Esophagus muscularis mucosa (tissue), 4 donors: Measurements from ENCODE around the gene SERINC2.

Experiments
- EP300 ChIP-seq: sonication (generic); formaldehyde crosslinking; IDR thresholded peaks from one replicate; pipeline ENCODE4 v1.6.1; 2017; ENCODE audit warnings: antibody characterized with exemption
- POLR2A ChIP-seq: fragments of 450-650 bp; IDR thresholded peaks from one replicate; pipeline ENCODE4 v1.6.1; 2017; ENCODE audit warnings: antibody characterized with exemption, moderate library complexity, mild to moderate bottlenecking, low read depth
- POLR2AphosphoS5 ChIP-seq, 2 donors: sonication (generic); formaldehyde crosslinking; IDR thresholded peaks; one replicate each; pipeline ENCODE4 v1.6.1; 2017; ENCODE audit warnings: antibody characterized with exemption in 2 of 2
- TF ChIP-seq, protein P1 (sequence below), 3 experiments: fragments of 200-600 bp in 2 of 3; fragments of 450-650 bp in 1 of 3; sonication (generic) in 2 of 3; IDR thresholded peaks; one replicate each; pipeline ENCODE4 v1.5.1; 2017 to 2019; ENCODE audit warnings: antibody characterized with exemption in 3 of 3, mild to moderate bottlenecking in 2 of 3, moderate library complexity in 1 of 3

DNA sequence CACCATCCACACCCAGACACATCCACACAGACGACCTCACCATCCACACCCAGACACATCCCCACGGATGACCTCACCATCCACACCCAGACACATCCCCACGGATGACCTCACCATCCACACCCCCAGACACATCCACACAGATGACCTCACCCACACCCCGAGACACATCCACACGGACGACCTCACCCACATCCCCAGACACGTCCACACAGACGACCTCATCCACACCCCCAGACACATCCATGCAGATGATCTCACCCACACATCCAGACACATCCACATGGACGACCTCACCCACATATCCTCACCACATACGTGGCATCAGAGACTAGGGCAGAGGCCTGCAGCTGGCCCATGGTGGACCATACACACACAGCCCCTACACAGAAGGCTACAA, 25.4 kb upstream of the SERINC2 start:
- TF ChIP-seq, protein P1, sequence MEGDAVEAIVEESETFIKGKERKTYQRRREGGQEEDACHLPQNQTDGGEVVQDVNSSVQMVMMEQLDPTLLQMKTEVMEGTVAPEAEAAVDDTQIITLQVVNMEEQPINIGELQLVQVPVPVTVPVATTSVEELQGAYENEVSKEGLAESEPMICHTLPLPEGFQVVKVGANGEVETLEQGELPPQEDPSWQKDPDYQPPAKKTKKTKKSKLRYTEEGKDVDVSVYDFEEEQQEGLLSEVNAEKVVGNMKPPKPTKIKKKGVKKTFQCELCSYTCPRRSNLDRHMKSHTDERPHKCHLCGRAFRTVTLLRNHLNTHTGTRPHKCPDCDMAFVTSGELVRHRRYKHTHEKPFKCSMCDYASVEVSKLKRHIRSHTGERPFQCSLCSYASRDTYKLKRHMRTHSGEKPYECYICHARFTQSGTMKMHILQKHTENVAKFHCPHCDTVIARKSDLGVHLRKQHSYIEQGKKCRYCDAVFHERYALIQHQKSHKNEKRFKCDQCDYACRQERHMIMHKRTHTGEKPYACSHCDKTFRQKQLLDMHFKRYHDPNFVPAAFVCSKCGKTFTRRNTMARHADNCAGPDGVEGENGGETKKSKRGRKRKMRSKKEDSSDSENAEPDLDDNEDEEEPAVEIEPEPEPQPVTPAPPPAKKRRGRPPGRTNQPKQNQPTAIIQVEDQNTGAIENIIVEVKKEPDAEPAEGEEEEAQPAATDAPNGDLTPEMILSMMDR (IDR thresholded peaks at IDR 0.05) = no peak
- TF ChIP-seq POLR2A (no peak), EP300 (no peak), POLR2AphosphoS5 (IDR thresholded peaks at IDR 0.05) (no peak)
